Measurements from ENCODE around the gene C16orf86. TPM values are rescaled to one million over a fixed set of nuclear protein-coding genes. Genes with fewer than 3 reads are reported as not detected.

The C16orf86 gene
- polyA plus RNA-seq, 1 of the 3 experiments (the other 2 are of a cell fraction): 4.3 TPM

DNA sequence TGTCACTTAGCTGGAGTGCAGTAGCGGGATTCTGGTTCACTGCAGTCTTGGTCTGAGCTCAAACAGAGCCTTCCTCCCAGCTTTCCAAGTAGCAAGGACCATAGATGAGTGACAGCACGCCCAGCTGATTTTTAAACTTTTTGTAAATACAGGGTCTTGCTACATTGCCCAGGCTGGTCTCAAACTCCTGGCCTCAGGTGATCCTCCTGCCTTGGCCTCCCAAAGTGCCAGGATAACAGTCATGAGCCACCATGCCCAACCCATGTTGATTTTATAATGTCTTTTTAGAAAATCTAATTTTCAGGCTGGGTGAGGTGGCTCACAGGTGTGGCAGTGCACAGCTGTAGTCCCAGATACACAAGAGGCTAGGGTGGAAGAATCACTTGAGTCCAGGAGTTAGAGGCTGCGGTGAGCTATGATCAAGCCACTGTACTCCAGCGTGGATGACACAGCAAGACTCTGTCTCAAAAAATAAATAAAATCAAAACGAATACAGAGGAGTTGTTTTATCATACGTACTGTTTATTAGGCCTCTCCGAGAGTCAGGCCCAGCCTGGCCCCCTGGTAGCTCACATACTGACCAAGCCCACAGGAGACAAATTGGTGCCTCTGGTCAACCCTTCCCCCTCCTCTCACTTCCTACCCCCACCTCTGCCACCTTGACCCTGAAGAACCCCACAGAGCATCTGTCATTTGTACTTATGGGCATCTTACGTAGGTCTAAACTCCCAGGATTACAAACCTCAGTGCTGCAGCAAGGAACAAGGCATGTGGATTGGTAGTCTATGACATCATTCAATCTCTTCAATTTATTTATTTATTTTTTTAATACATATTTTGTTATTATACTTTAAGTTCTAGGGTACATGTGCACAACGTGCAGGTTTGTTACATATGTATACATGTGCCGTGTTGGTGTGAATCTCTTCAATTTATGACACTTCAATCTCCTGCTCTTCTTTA, 13.6 kb downstream of the C16orf86 start (continued):
- TF ChIP-seq, protein P1, sequence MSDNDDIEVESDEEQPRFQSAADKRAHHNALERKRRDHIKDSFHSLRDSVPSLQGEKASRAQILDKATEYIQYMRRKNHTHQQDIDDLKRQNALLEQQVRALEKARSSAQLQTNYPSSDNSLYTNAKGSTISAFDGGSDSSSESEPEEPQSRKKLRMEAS (IDR thresholded peaks at IDR 0.05; ENCODE audit: low read depth): no peak
- TF ChIP-seq FOXJ3 (CRISPR knock-in tag; IDR thresholded peaks at IDR 0.05) (no peak), ELF1 (IDR thresholded peaks at IDR 0.05) (no peak)

GRCh38 chr16:67683767-67684166, 17.2 kb downstream of the C16orf86 start:
- ChIA-PET POLR2A (interaction anchor here (0.6 kb wide), 1 partner anchor 13 kb away, joined by 4 read pairs; no protein-coding TSS in a partner anchor), CTCF (interaction anchor here (1.4 to 4.2 kb wide), 2 partner anchors 11 to 16 kb away, joined by 3 to 23 read pairs; no protein-coding TSS in a partner anchor)
- Histone ChIP-seq H3K4me3 (ENCODE audit: low read depth in 2 of 2, low read length in 1 of 2) (no peak overlapping the region), H3K36me3 (replicated peaks in 1 of 2; ENCODE audit: control insufficient read depth in 1 of 2, insufficient read depth in 2 of 2, low read length in 1 of 2) (peaks cover 10 to 20% of the 10 kb centered on the region in 2 experiments), H3K9me2 (no peaks in the 10 kb centered on the region), H3K79me2 (ENCODE audit: insufficient read depth) (no peaks in the 10 kb centered on the region), H3K9me3 (no peaks in the 10 kb centered on the region), H3K4me2 (no peak overlapping the region), H3K4me1 (ENCODE audit: control insufficient read depth in 1 of 2, insufficient read depth in 2 of 2, low read depth in 1 of 2, low read length in 1 of 2) (no peaks in the 10 kb centered on the region), H2AFZ (ENCODE audit: low read depth) (no peak overlapping the region), H4K20me1 (ENCODE audit: insufficient read depth) (no peaks in the 10 kb centered on the region), H3K27me3 (ENCODE audit: insufficient read depth) (no peaks in the 10 kb centered on the region), H3K27ac (ENCODE audit: low read depth in 2 of 2, low read length in 1 of 2) (no peak overlapping the region), H3F3A (replicated peaks; ENCODE audit: insufficient read depth) (peaks cover 4% of the 10 kb centered on the region), H3K9ac (no peak overlapping the region)
- TF ChIP-seq SIN3A (IDR thresholded peaks at IDR 0.05; ENCODE audit: borderline replicate concordance, low read depth, low read length) (no peak), RFX5 (IDR thresholded peaks at IDR 0.05; ENCODE audit: low read length) (no peak), FOSL2 (IDR thresholded peaks at IDR 0.05; ENCODE audit: borderline replicate concordance, low read depth) (no peak), ELF1 (IDR thresholded peaks at IDR 0.05) (no peak), NRF1 (IDR thresholded peaks at IDR 0.05; ENCODE audit: low read depth, low read length) (no peak), TAF1 (IDR thresholded peaks at IDR 0.05; ENCODE audit: borderline replicate concordance, low read depth, low read length) (no peak)
- TF ChIP-seq, protein P2, sequence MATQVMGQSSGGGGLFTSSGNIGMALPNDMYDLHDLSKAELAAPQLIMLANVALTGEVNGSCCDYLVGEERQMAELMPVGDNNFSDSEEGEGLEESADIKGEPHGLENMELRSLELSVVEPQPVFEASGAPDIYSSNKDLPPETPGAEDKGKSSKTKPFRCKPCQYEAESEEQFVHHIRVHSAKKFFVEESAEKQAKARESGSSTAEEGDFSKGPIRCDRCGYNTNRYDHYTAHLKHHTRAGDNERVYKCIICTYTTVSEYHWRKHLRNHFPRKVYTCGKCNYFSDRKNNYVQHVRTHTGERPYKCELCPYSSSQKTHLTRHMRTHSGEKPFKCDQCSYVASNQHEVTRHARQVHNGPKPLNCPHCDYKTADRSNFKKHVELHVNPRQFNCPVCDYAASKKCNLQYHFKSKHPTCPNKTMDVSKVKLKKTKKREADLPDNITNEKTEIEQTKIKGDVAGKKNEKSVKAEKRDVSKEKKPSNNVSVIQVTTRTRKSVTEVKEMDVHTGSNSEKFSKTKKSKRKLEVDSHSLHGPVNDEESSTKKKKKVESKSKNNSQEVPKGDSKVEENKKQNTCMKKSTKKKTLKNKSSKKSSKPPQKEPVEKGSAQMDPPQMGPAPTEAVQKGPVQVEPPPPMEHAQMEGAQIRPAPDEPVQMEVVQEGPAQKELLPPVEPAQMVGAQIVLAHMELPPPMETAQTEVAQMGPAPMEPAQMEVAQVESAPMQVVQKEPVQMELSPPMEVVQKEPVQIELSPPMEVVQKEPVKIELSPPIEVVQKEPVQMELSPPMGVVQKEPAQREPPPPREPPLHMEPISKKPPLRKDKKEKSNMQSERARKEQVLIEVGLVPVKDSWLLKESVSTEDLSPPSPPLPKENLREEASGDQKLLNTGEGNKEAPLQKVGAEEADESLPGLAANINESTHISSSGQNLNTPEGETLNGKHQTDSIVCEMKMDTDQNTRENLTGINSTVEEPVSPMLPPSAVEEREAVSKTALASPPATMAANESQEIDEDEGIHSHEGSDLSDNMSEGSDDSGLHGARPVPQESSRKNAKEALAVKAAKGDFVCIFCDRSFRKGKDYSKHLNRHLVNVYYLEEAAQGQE (IDR thresholded peaks at IDR 0.05; ENCODE audit: low read depth, low read length): no peak
- TF ChIP-seq, protein P3, sequence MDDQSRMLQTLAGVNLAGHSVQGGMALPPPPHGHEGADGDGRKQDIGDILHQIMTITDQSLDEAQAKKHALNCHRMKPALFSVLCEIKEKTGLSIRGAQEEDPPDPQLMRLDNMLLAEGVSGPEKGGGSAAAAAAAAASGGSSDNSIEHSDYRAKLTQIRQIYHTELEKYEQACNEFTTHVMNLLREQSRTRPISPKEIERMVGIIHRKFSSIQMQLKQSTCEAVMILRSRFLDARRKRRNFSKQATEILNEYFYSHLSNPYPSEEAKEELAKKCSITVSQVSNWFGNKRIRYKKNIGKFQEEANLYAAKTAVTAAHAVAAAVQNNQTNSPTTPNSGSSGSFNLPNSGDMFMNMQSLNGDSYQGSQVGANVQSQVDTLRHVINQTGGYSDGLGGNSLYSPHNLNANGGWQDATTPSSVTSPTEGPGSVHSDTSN (IDR thresholded peaks at IDR 0.05): no peak
- WGBS (ENCODE audit: low lambda C conversion rate): 86% methylated on average over 4 of the region's 4 CpGs
- no peak for DNase-seq
